Activated CD8-positive, alpha-beta memory T cell treated with anti-CD3 and anti-CD28 coated beads, Interleukin-2, amount 10 ng/mL, durations not matched to agents 7 days and 5 days (primary cell): ENCODE results near the gene TRIM3. TPM values are rescaled to one million over a fixed set of nuclear protein-coding genes. Genes with fewer than 3 reads are reported as not detected.
A peak's percentile ranks its signal among the peaks of the same experiment; 100 is the strongest.
"Not testable (repeated sequence)": the region's sequence is repeated elsewhere in the genome, so short reads cannot be mapped to it uniquely, and the experiment has no call there.

Experiments
- ATAC-seq: fragments of 150-1000 bp; cut with Tn5 transposase; one replicate; pipeline ENCODE4 v1.10.0; 2021; ENCODE audit warnings: moderate library complexity
- CTCF ChIA-PET: fragments of 350-600 bp; sonication (Branson Sonifier 250); formaldehyde crosslinking; loops from one replicate; lab custom pipeline; 2021; ENCODE audit warnings: antibody characterized with exemption; lab: Charles Lee
- DNase-seq: peaks from one replicate; pipeline ENCODE4 v3.0.0-alpha.2; 2020
- H3K27ac Mint-ChIP-seq: one replicate; pipeline ENCODE4 v1.8.0; 2021; ENCODE audit warnings: mild to moderate bottlenecking, mixed read lengths
- H3K27me3 Mint-ChIP-seq: one replicate; pipeline ENCODE4 v1.8.0; 2021; ENCODE audit warnings: mixed read lengths
- H3K36me3 Mint-ChIP-seq: one replicate; pipeline ENCODE4 v1.8.0; 2021; ENCODE audit warnings: mild to moderate bottlenecking, mixed read lengths
- H3K4me1 Mint-ChIP-seq: one replicate; pipeline ENCODE4 v1.8.0; 2021; ENCODE audit warnings: mixed read lengths
- H3K4me3 Mint-ChIP-seq: one replicate; pipeline ENCODE4 v1.8.0; 2021; ENCODE audit warnings: mild to moderate bottlenecking, moderate library complexity, mixed read lengths
- H3K9me3 Mint-ChIP-seq: one replicate; pipeline ENCODE4 v1.8.0; 2022; ENCODE audit warnings: low read depth, mixed read lengths
- total RNA-seq, 2 experiments: library from RNA; stranded (reverse); gene quantifications; one replicate each; pipeline ENCODE4 v1.2.3, GENCODE V29; 2021

Gene TRIM3
- 1 to 10 TPM; 4.8 to 5.1 TPM for total RNA-seq

DNA sequence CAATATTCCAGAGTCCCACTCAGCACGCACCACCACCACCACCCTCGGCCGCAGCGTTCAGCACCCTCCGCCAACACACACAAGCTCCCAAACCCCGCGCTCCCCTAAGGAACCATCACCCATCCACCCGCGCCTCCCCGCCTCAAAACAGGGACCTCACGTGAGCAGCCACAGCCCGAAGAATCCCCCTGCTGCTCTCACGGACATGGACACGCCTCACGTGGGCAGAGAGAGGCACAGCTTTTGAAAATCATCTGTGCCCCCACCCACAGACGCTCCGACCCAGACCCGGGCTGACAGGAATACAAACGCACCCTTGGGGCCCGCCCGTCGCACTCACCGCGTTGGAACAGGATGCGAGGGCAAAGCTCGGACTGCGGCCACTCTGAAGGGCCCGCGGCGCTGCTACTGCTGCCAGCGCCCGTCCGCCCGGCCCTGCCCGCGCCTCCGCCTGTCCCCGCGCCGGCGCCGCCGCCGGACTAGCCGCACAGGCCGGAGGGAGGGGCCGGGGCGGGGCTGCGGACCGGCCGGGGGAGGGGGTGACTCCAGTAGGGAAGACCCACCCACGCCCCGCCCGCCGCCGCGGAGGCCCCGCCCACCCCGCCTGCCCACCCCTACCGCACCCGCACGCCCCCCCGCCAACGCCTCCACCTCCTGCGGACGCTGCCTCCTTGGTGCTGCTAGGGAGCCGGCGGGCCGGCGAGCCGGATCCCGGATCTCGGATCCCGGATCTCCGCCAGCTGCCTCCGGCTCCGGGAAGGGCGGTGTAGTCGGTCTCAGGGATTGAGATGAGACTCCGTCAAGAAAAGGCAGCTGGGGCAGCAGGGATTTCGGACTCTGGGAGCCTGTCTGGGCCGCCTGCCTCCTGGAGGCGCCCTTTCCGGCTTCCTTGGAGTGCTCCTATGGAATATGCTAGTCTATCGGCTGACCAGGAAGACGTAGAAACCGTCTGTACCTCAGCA is at the start of gene TRIM3:
Gene TRIM3, minus strand, starts transcription at position 491 of the 962 bp plus-strand sequence. CDS start 8,246 bp downstream, outside the sequence.
- CTCF ChIA-PET: interaction anchor here (0.9 to 4.3 kb wide), 4 partner anchors 30 to 99 kb away, joined by 4 to 19 read pairs (median 12); partner anchors contain the start of gene APBB1
- Mint-ChIP-seq H3K27ac (peak within 1 kb of the TSS; percentile 31), H3K9me3 (no peaks in the 10 kb centered on the region), H3K27me3 (no peaks in the 10 kb centered on the region), H3K36me3 (peaks cover 4% of the 10 kb centered on the region), H3K4me3 (peak within 1 kb of the TSS; percentile 80), H3K4me1 (peaks cover 12% of the 10 kb centered on the region)
- ATAC-seq: peak; percentile 82
- DNase-seq: peak; percentile 75

DNA sequence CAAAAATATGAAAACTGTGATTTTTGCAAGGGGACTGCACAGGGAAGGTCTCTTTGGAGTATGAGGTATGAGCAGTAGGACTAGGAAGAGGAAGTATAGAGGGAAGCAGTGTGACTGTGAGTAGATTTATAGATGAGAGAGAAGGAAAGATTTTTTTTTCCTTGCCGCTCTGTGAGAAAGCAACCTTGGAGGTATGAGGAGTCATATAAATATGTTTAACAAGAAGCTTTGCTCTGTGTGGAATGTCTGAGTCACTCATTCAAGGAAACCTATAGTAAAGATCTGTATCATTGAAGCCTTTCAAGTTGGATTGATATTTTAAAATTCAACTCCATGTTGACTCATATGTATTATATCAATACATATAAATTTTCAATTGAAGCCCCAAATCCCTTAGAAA is 49.5 kb upstream of the TRIM3 start:
- no peak for DNase-seq
- no peaks in the 10 kb centered on the region for H3K9me3 Mint-ChIP-seq
- no peak overlapping the region for H3K27ac Mint-ChIP-seq
- peaks cover 46% of the 10 kb centered on the region for H3K36me3 Mint-ChIP-seq
- peaks cover 19% of the 10 kb centered on the region for H3K4me1 Mint-ChIP-seq
- CTCF ChIA-PET: interaction anchor here (1.9 to 2.2 kb wide), 2 partner anchors 8 to 18 kb away, joined by 6 read pairs; no protein-coding TSS in a partner anchor
- no peaks in the 10 kb centered on the region for H3K27me3 Mint-ChIP-seq
- ATAC-seq: no peak
- no peak overlapping the region for H3K4me3 Mint-ChIP-seq

GRCh38 chr11:6521946-6522345 is 48.2 kb upstream of the TRIM3 start:
- H3K27ac Mint-ChIP-seq, H3K27me3 Mint-ChIP-seq, ATAC-seq, H3K4me3 Mint-ChIP-seq, DNase-seq, H3K9me3 Mint-ChIP-seq: not testable (repeated sequence)
- peaks cover 19% of the 10 kb centered on the region for H3K4me1 Mint-ChIP-seq
- H3K36me3 Mint-ChIP-seq: peaks cover 43% of the 10 kb centered on the region
- CTCF ChIA-PET: interaction anchor here (0.8 to 2.2 kb wide), 4 partner anchors 9 to 162 kb away, joined by 3 to 6 read pairs (median 5); partner anchors contain the start of gene MRPL17

GRCh38 chr11:6520265-6520664 is 46.5 kb upstream of the TRIM3 start:
- no peak overlapping the region for H3K4me3 Mint-ChIP-seq
- H3K4me1 Mint-ChIP-seq: peaks cover 8% of the 10 kb centered on the region
- H3K9me3 Mint-ChIP-seq: no peaks in the 10 kb centered on the region
- CTCF ChIA-PET: interaction anchor here (1.7 kb wide), 2 partner anchors 10 to 15 kb away, joined by 11 to 14 read pairs; no protein-coding TSS in a partner anchor
- H3K27ac Mint-ChIP-seq: no peak overlapping the region
- DNase-seq: no peak
- H3K27me3 Mint-ChIP-seq: no peaks in the 10 kb centered on the region
- no peak for ATAC-seq
- peaks cover 35% of the 10 kb centered on the region for H3K36me3 Mint-ChIP-seq

DNA sequence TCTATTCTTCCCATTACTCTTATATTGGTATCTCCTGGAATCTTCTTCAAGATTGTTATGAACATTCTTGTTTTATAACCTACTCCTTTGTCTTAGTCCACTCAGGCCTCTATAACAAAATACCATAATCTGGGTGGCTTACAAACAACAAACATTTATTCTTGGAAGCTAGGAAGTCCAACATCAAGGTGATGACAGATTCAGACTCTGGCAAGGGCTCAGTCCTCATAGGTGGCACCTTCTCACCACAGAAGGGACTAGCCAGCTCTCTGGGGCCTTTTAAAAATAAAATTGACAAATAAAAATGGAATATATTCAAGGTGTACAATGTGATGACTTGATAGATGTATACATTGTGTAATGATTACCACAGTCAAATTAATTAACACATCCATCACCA is 43.1 kb upstream of the TRIM3 start:
- ATAC-seq: no peak
- CTCF ChIA-PET: no interaction called here
- Mint-ChIP-seq H3K4me3 (no peak overlapping the region), H3K27ac (no peak overlapping the region), H3K4me1 (no peaks in the 10 kb centered on the region), H3K9me3 (no peaks in the 10 kb centered on the region), H3K36me3 (peaks cover 31% of the 10 kb centered on the region), H3K27me3 (no peaks in the 10 kb centered on the region)
- no peak for DNase-seq

GRCh38 chr11:6505577-6506240 is 32.0 kb upstream of the TRIM3 start:
- H3K4me3 Mint-ChIP-seq: no peak overlapping the region
- ATAC-seq: peak; percentile 63
- no peaks in the 10 kb centered on the region for H3K27me3 Mint-ChIP-seq
- DNase-seq: no peak
- no peak overlapping the region for H3K27ac Mint-ChIP-seq
- peaks cover 14% of the 10 kb centered on the region for H3K36me3 Mint-ChIP-seq
- H3K9me3 Mint-ChIP-seq: no peaks in the 10 kb centered on the region
- H3K4me1 Mint-ChIP-seq: peaks cover 4% of the 10 kb centered on the region
- CTCF ChIA-PET: interaction anchor here (0.6 to 5.6 kb wide), 24 partner anchors 8 to 188 kb away, joined by 3 to 82 read pairs (median 4); partner anchors contain the start of genes HPX, MRPL17 and SMPD1

- DNase-seq (no peak), ATAC-seq (no peak)
- Mint-ChIP-seq H3K4me3 (no peak overlapping the region), H3K36me3 (peaks cover 11% of the 10 kb centered on the region), H3K9me3 (no peaks in the 10 kb centered on the region), H3K4me1 (peaks cover 8% of the 10 kb centered on the region), H3K27me3 (no peaks in the 10 kb centered on the region), H3K27ac (no peak overlapping the region)
- CTCF ChIA-PET: interaction anchor here (0.7 to 5.6 kb wide), 10 partner anchors 9 to 201 kb away, joined by 3 to 82 read pairs (median 3); partner anchors contain the start of gene MRPL17
These were observed 30.4 kb upstream of the TRIM3 start for GRCh38 chr11:6504166-6504565.

DNA sequence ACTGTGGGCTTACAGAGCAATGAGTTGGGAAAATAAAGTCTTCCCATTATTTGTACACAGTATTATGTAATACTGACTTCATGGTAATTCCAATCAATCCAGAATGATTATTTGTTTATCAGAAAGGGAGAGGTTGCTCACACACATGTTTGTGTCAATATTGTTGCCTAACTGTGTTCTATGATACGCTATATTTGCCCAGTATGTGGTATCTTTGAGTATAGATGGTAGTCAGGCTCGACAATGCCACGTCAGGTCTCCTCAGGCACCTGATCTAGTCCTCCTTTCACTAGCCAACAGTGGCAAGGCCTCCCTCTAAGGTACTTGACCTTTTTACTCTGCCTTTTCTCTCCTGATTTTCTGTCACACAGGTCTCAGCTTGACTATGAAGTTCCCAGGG is 28.6 kb upstream of the TRIM3 start:
- Mint-ChIP-seq H3K36me3 (peaks cover 12% of the 10 kb centered on the region), H3K27ac (no peak overlapping the region), H3K27me3 (no peaks in the 10 kb centered on the region), H3K4me3 (no peak overlapping the region), H3K9me3 (no peaks in the 10 kb centered on the region), H3K4me1 (peaks cover 8% of the 10 kb centered on the region)
- ATAC-seq: no peak
- CTCF ChIA-PET: no interaction called here
- no peak for DNase-seq

DNA sequence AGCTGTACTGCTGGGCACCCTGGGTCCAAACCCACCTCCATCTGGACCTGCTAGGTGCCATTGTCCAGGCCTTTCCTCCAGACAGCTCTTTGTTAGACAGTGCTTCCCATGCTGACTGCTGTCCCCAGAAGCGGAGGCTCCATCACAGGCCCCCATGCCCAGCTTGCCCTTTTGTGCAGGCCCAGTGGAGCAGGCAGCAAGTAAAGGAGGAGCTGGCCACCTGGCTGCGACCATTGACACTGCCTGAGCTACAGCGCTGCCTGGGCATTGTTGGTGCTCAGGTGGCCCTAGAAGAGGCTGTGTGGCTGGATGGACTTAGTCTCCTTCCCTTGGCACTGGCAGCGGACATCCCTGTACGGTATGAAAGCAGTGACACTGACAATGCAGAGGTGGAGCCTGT is 24.8 kb upstream of the TRIM3 start:
- Mint-ChIP-seq H3K9me3 (no peaks in the 10 kb centered on the region), H3K4me3 (no peak overlapping the region), H3K27me3 (no peaks in the 10 kb centered on the region), H3K27ac (no peak overlapping the region), H3K4me1 (peaks cover 8% of the 10 kb centered on the region), H3K36me3 (peaks cover 17% of the 10 kb centered on the region)
- ATAC-seq (no peak), DNase-seq (no peak)
- CTCF ChIA-PET: interaction anchor here (0.8 to 1.6 kb wide), 7 partner anchors 12 to 136 kb away, joined by 3 to 6 read pairs (median 3); no protein-coding TSS in a partner anchor

GRCh38 chr11:6498121-6498520 is 24.4 kb upstream of the TRIM3 start:
- Mint-ChIP-seq H3K36me3 (peaks cover 17% of the 10 kb centered on the region), H3K27me3 (no peaks in the 10 kb centered on the region), H3K4me3 (no peak overlapping the region), H3K4me1 (peaks cover 8% of the 10 kb centered on the region), H3K9me3 (no peaks in the 10 kb centered on the region), H3K27ac (no peak overlapping the region)
- ATAC-seq: no peak
- DNase-seq: no peak
- CTCF ChIA-PET: interaction anchor here (0.8 to 1.6 kb wide), 6 partner anchors 12 to 135 kb away, joined by 3 to 6 read pairs (median 3); no protein-coding TSS in a partner anchor

GRCh38 chr11:6497069-6497839 is 23.5 kb upstream of the TRIM3 start, which contains the start of gene DNHD1:
Gene DNHD1, plus strand, starts transcription at chr11:6497280. Its CDS starts 936 bp downstream, at chr11:6498216.
- Mint-ChIP-seq H3K27me3 (no peaks in the 10 kb centered on the region), H3K4me1 (peaks cover 8% of the 10 kb centered on the region), H3K36me3 (peaks cover 20% of the 10 kb centered on the region), H3K9me3 (no peaks in the 10 kb centered on the region), H3K4me3 (no peak within 1 kb of the TSS), H3K27ac (no peak within 1 kb of the TSS)
- DNase-seq (no peak), ATAC-seq (no peak)
- CTCF ChIA-PET: interaction anchor here (1.0 kb wide), 1 partner anchor 134 kb away, joined by 3 read pairs; no protein-coding TSS in a partner anchor

DNA sequence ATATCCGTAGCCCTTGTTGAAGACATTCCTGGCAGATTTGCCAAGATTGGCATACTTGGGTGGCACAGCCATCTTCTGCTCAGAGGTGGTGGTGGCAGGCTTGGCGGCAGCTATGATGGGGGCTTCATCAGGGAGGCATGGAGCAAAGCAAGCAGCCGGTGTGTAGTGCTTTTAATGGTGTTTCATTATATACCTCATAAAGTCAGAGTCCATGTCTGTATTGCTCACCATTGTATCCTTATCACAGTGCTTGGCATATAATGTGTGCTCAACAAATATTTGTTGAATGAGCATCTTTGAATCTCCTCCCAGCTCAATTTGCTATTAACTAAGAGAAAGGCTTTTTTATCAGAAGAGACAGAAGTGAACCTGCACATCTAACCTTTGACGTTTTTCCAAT is 15.6 kb upstream of the TRIM3 start:
- ATAC-seq (no peak), DNase-seq (no peak)
- CTCF ChIA-PET: interaction anchor here (1.3 to 3.0 kb wide), 2 partner anchors 12 to 110 kb away, joined by 4 to 12 read pairs; no protein-coding TSS in a partner anchor
- H3K9me3 Mint-ChIP-seq: no peaks in the 10 kb centered on the region
- no peaks in the 10 kb centered on the region for H3K4me1 Mint-ChIP-seq
- H3K27me3 Mint-ChIP-seq: no peaks in the 10 kb centered on the region
- H3K27ac Mint-ChIP-seq: no peak overlapping the region
- no peak overlapping the region for H3K4me3 Mint-ChIP-seq
- H3K36me3 Mint-ChIP-seq: peaks cover 15% of the 10 kb centered on the region
